Nephron progenitor cell (in vitro differentiated cells): ENCODE results near the gene MMD.

Experiments used
- DNase-seq: peaks from one replicate; pipeline ENCODE4 v3.0.0; 2021
- H3K27ac Mint-ChIP-seq: 2 replicates; pipeline ENCODE4 v1.8.0; 2021; ENCODE audit warnings: mild to moderate bottlenecking, moderate library complexity, mixed read lengths
- H3K27me3 Mint-ChIP-seq: 2 replicates; pipeline ENCODE4 v1.8.0; 2021; ENCODE audit warnings: mild to moderate bottlenecking, low read depth, mixed read lengths; ENCODE audit not compliant: poor library complexity
- H3K36me3 Mint-ChIP-seq: 2 replicates; pipeline ENCODE4 v1.8.0; 2021; ENCODE audit warnings: low read depth, mixed read lengths
- H3K4me1 Mint-ChIP-seq: 2 replicates; pipeline ENCODE4 v1.8.0; 2021; ENCODE audit warnings: mixed read lengths
- H3K4me3 Mint-ChIP-seq: 2 replicates; pipeline ENCODE4 v1.8.0; 2021; ENCODE audit warnings: mild to moderate bottlenecking, moderate library complexity, mixed read lengths
- H3K9me3 Mint-ChIP-seq: 2 replicates; pipeline ENCODE4 v1.8.0; 2021; ENCODE audit warnings: mild to moderate bottlenecking, moderate library complexity, mixed read lengths
- TF ChIP-seq, protein P1 (sequence below): fragments of 200-600 bp; sonication (generic); IDR thresholded peaks from 2 replicates; pipeline ENCODE4 v1.5.0; 2021; ENCODE audit warnings: antibody characterized with exemption

MMD gene

DNA sequence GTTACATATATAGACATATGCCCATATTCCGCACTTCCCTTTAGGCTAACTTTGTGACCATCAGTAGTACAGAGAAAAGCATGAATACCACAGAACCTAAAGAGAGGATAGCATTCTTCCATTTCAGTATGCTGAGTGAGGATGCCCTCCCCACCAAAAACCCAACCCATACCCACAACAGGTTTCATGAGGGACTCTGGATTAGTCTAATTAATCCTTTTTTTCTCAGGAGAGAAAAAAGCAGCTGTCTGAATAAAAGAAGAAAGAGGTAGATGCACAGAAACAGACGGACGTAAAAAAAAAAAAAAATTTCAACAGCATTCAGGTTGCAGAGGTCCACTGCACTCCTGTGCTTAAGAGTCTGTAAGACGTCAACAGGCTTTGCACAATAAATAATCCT lies 6.7 kb downstream of the MMD start:
- H3K4me3 Mint-ChIP-seq: no peak overlapping the region
- H3K9me3 Mint-ChIP-seq: peaks cover 31% of the 10 kb centered on the region
- H3K27ac Mint-ChIP-seq: no peak overlapping the region
- H3K36me3 Mint-ChIP-seq: peaks cover 83% of the 10 kb centered on the region
- TF ChIP-seq, protein P1, sequence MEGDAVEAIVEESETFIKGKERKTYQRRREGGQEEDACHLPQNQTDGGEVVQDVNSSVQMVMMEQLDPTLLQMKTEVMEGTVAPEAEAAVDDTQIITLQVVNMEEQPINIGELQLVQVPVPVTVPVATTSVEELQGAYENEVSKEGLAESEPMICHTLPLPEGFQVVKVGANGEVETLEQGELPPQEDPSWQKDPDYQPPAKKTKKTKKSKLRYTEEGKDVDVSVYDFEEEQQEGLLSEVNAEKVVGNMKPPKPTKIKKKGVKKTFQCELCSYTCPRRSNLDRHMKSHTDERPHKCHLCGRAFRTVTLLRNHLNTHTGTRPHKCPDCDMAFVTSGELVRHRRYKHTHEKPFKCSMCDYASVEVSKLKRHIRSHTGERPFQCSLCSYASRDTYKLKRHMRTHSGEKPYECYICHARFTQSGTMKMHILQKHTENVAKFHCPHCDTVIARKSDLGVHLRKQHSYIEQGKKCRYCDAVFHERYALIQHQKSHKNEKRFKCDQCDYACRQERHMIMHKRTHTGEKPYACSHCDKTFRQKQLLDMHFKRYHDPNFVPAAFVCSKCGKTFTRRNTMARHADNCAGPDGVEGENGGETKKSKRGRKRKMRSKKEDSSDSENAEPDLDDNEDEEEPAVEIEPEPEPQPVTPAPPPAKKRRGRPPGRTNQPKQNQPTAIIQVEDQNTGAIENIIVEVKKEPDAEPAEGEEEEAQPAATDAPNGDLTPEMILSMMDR: no peak
- H3K4me1 Mint-ChIP-seq: peaks cover 29% of the 10 kb centered on the region
- no peaks in the 10 kb centered on the region for H3K27me3 Mint-ChIP-seq
- no peak for DNase-seq

GRCh38 chr17:55413825-55414489 lies 7.7 kb downstream of the MMD start:
- H3K4me1 Mint-ChIP-seq: peaks cover 19% of the 10 kb centered on the region
- no peak overlapping the region for H3K27ac Mint-ChIP-seq
- TF ChIP-seq, protein P1: no peak
- H3K27me3 Mint-ChIP-seq: no peaks in the 10 kb centered on the region
- peaks cover 26% of the 10 kb centered on the region for H3K9me3 Mint-ChIP-seq
- H3K36me3 Mint-ChIP-seq: peaks cover 81% of the 10 kb centered on the region
- H3K4me3 Mint-ChIP-seq: no peak overlapping the region
- no peak for DNase-seq

DNA sequence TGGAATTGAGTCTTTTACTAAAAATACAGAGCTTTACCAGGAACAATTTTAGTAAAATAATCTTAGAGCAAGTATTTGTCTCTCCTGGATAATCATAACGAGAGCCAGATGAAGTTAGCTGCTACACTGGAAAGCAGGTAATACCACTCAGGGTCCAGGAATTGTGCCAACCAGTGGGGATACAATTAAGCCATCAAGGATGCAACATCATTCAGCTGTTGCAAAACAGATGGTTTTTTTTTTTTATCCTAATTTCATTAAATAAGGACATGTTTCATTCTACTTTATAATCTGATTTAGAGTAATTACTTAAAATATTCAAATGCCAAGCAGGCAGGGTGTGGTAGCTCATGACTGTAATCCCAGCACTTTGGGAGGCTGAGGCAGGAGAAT lies 10.2 kb downstream of the MMD start:
- TF ChIP-seq, protein P1: no peak
- Mint-ChIP-seq H3K27ac (no peak overlapping the region), H3K4me1 (peaks cover 14% of the 10 kb centered on the region), H3K4me3 (no peak overlapping the region), H3K36me3 (peaks cover 75% of the 10 kb centered on the region), H3K9me3 (peaks cover 4% of the 10 kb centered on the region), H3K27me3 (no peaks in the 10 kb centered on the region)
- no peak for DNase-seq

- H3K4me1 Mint-ChIP-seq: peaks cover 14% of the 10 kb centered on the region
- TF ChIP-seq, protein P1: no peak
- H3K9me3 Mint-ChIP-seq: no peaks in the 10 kb centered on the region
- H3K27me3 Mint-ChIP-seq: no peaks in the 10 kb centered on the region
- no peak overlapping the region for H3K4me3 Mint-ChIP-seq
- peaks cover 75% of the 10 kb centered on the region for H3K36me3 Mint-ChIP-seq
- no peak overlapping the region for H3K27ac Mint-ChIP-seq
- no peak for DNase-seq
These were observed 10.7 kb downstream of the MMD start for GRCh38 chr17:55410722-55411462.

- H3K4me1 Mint-ChIP-seq: peaks cover 2% of the 10 kb centered on the region
- H3K9me3 Mint-ChIP-seq: no peaks in the 10 kb centered on the region
- H3K27me3 Mint-ChIP-seq: no peaks in the 10 kb centered on the region
- DNase-seq: no peak
- H3K36me3 Mint-ChIP-seq: peaks cover 70% of the 10 kb centered on the region
- TF ChIP-seq, protein P1: no peak
- H3K27ac Mint-ChIP-seq: no peak overlapping the region
- no peak overlapping the region for H3K4me3 Mint-ChIP-seq
These were observed 12.4 kb downstream of the MMD start for GRCh38 chr17:55409030-55409800.
